Measurements from ENCODE around the gene SEMA7A.

SEMA7A gene

GRCh38 chr15:74376825-74377581 is 56.8 kb downstream of the SEMA7A start:
- Histone ChIP-seq H3K9me2 (replicated peaks; ENCODE audit: insufficient read depth, low read length) (no peaks in the 10 kb centered on the region), H3F3A (ENCODE audit: insufficient read depth) (peaks cover 6% of the 10 kb centered on the region), H3K9me3 (ENCODE audit: insufficient read depth, low read length) (no peaks in the 10 kb centered on the region), H3K4me2 (ENCODE audit: low read depth, low read length, poor library complexity, severe bottlenecking) (no peak overlapping the region), H4K20me1 (ENCODE audit: low read depth, low read length) (no peaks in the 10 kb centered on the region), H3K9ac (ENCODE audit: low read length) (no peak overlapping the region), H3K4me3 (ENCODE audit: insufficient read depth, low read length, poor library complexity, severe bottlenecking) (no peak overlapping the region), H3K36me3 (ENCODE audit: low read length) (no peaks in the 10 kb centered on the region), H3K27me3 (ENCODE audit: low read length) (no peaks in the 10 kb centered on the region), H3K27ac (ENCODE audit: low read depth, low read length) (no peak overlapping the region), H2AFZ (ENCODE audit: low read depth, low read length, severe bottlenecking) (no peak overlapping the region), H3K79me2 (ENCODE audit: insufficient read depth, low read length) (no peaks in the 10 kb centered on the region)
- no peak for TF ChIP-seq EZH2phosphoT487 (conservative IDR thresholded peaks at IDR 0.05; ENCODE audit: low read length)
- TF ChIP-seq, protein P1, sequence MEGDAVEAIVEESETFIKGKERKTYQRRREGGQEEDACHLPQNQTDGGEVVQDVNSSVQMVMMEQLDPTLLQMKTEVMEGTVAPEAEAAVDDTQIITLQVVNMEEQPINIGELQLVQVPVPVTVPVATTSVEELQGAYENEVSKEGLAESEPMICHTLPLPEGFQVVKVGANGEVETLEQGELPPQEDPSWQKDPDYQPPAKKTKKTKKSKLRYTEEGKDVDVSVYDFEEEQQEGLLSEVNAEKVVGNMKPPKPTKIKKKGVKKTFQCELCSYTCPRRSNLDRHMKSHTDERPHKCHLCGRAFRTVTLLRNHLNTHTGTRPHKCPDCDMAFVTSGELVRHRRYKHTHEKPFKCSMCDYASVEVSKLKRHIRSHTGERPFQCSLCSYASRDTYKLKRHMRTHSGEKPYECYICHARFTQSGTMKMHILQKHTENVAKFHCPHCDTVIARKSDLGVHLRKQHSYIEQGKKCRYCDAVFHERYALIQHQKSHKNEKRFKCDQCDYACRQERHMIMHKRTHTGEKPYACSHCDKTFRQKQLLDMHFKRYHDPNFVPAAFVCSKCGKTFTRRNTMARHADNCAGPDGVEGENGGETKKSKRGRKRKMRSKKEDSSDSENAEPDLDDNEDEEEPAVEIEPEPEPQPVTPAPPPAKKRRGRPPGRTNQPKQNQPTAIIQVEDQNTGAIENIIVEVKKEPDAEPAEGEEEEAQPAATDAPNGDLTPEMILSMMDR (IDR thresholded peaks at IDR 0.05; ENCODE audit: insufficient read depth, low read length, poor library complexity, severe bottlenecking) = no peak

DNA sequence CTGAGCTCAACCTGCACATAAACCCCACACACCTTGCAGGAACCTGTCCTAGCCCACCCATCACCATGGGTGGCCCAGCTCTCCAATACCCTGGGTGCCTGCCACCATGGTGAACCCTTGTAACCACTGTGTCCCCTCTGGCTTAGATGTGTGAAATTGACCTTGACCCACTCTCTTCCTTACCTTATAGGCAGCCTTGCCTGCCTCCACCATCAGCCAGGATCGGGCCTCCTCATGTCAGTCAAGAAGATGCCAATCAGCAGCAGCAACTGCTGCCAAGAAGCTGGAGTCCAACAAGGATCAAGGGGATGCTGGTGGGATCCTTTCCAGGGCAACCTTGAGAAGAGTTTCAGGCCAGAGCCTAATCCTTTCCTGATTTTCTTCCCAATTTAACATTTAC is 57.5 kb downstream of the SEMA7A start:
- Histone ChIP-seq H3K36me3 (ENCODE audit: low read length) (no peaks in the 10 kb centered on the region), H3K4me3 (ENCODE audit: insufficient read depth, low read length, poor library complexity, severe bottlenecking) (no peak overlapping the region), H2AFZ (ENCODE audit: low read depth, low read length, severe bottlenecking) (no peak overlapping the region), H3F3A (ENCODE audit: insufficient read depth) (peaks cover 6% of the 10 kb centered on the region), H3K79me2 (ENCODE audit: insufficient read depth, low read length) (no peaks in the 10 kb centered on the region), H3K27me3 (ENCODE audit: low read length) (no peaks in the 10 kb centered on the region), H3K9me3 (ENCODE audit: insufficient read depth, low read length) (no peaks in the 10 kb centered on the region), H3K27ac (ENCODE audit: low read depth, low read length) (no peak overlapping the region), H4K20me1 (ENCODE audit: low read depth, low read length) (no peaks in the 10 kb centered on the region), H3K9me2 (replicated peaks; ENCODE audit: insufficient read depth, low read length) (no peaks in the 10 kb centered on the region), H3K9ac (ENCODE audit: low read length) (no peak overlapping the region), H3K4me2 (ENCODE audit: low read depth, low read length, poor library complexity, severe bottlenecking) (no peak overlapping the region)
- TF ChIP-seq EZH2phosphoT487 (conservative IDR thresholded peaks at IDR 0.05; ENCODE audit: low read length) = no peak
- TF ChIP-seq, protein P1 (IDR thresholded peaks at IDR 0.05; ENCODE audit: insufficient read depth, low read length, poor library complexity, severe bottlenecking) = no peak

GRCh38 chr15:74375303-74375693 is 58.5 kb downstream of the SEMA7A start:
- Histone ChIP-seq H3K4me2 (ENCODE audit: low read depth, low read length, poor library complexity, severe bottlenecking) (peak overlapping the region; percentile 90), H3K4me3 (ENCODE audit: insufficient read depth, low read length, poor library complexity, severe bottlenecking) (no peak overlapping the region), H2AFZ (ENCODE audit: low read depth, low read length, severe bottlenecking) (no peak overlapping the region), H4K20me1 (ENCODE audit: low read depth, low read length) (no peaks in the 10 kb centered on the region), H3K36me3 (ENCODE audit: low read length) (no peaks in the 10 kb centered on the region), H3K9me3 (ENCODE audit: insufficient read depth, low read length) (no peaks in the 10 kb centered on the region), H3K27ac (ENCODE audit: low read depth, low read length) (no peak overlapping the region), H3K9me2 (replicated peaks; ENCODE audit: insufficient read depth, low read length) (no peaks in the 10 kb centered on the region), H3K9ac (ENCODE audit: low read length) (no peak overlapping the region), H3K79me2 (ENCODE audit: insufficient read depth, low read length) (no peaks in the 10 kb centered on the region), H3F3A (ENCODE audit: insufficient read depth) (peaks cover 6% of the 10 kb centered on the region), H3K27me3 (ENCODE audit: low read length) (no peaks in the 10 kb centered on the region)
- no peak for TF ChIP-seq EZH2phosphoT487 (conservative IDR thresholded peaks at IDR 0.05; ENCODE audit: low read length)
- TF ChIP-seq, protein P1 (IDR thresholded peaks at IDR 0.05; ENCODE audit: insufficient read depth, low read length, poor library complexity, severe bottlenecking) = peak; percentile 87
